ENCODE data around the gene UBR1. TPM values are rescaled to one million over a fixed set of nuclear protein-coding genes. Genes with fewer than 3 reads are reported as not detected.

Gene UBR1
- total and polyA plus RNA-seq, 2 experiments from 2014 or later = 17.2 to 19.6 TPM

GRCh38 chr15:42939841-42940240 is 166.0 kb downstream of the UBR1 start:
- Histone ChIP-seq H4K20me1 (replicated peaks; ENCODE audit: insufficient read depth) (no peaks in the 10 kb centered on the region), H3F3A (replicated peaks; ENCODE audit: low read depth) (no peaks in the 10 kb centered on the region), H3K36me3 (ENCODE audit: insufficient read depth) (no peaks in the 10 kb centered on the region), H3K27ac (ENCODE audit: low read depth) (no peak overlapping the region), H2AFZ (no peak overlapping the region), H3K79me2 (replicated peaks; ENCODE audit: insufficient read depth) (no peaks in the 10 kb centered on the region), H3K4me1 (ENCODE audit: insufficient read depth) (no peaks in the 10 kb centered on the region), H3K9me2 (ENCODE audit: insufficient read depth) (no peaks in the 10 kb centered on the region), H3K27me3 (ENCODE audit: insufficient read depth) (no peaks in the 10 kb centered on the region), H3K4me2 (no peak overlapping the region), H3K4me3 (no peak overlapping the region)
- Mint-ChIP-seq H3K27me3 (ENCODE audit: insufficient read depth, low read depth, poor library complexity) (no peaks in the 10 kb centered on the region), H3K9me3 (no peaks in the 10 kb centered on the region; the same call in 2 of the 3 replicates), H3K36me3 (ENCODE audit: low read depth) (no peaks in the 10 kb centered on the region), H3K4me1 (no peaks in the 10 kb centered on the region), H3K4me3 (no peak overlapping the region), H3K27ac (no peak overlapping the region)
- no peak for DNase-seq (ENCODE audit: low spot score)
- ATAC-seq = no peak
- TF ChIP-seq REST (IDR thresholded peaks at IDR 0.05; ENCODE audit: unreplicated experiment) (no peak), CTCF (conservative IDR thresholded peaks at IDR 0.05; ENCODE audit: low read depth in 2 of 2) (no peak), ZNF462 (CRISPR knock-in tag; IDR thresholded peaks at IDR 0.05) (no peak), CREB1 (CRISPR knock-in tag; IDR thresholded peaks at IDR 0.05; ENCODE audit: low read depth) (no peak), EZH2phosphoT487 (IDR thresholded peaks at IDR 0.05; ENCODE audit: unreplicated experiment) (no peak), JUNB (IDR thresholded peaks at IDR 0.05; ENCODE audit: unreplicated experiment) (no peak), STAT1 (IDR thresholded peaks at IDR 0.05; ENCODE audit: unreplicated experiment) (no peak), ZNF331 (CRISPR knock-in tag; IDR thresholded peaks at IDR 0.05; ENCODE audit: low read depth) (no peak), NANOG (IDR thresholded peaks at IDR 0.05; ENCODE audit: borderline replicate concordance) (no peak), EZH2 (IDR thresholded peaks at IDR 0.05; ENCODE audit: low read depth, unreplicated experiment) (no peak), POLR2AphosphoS5 (IDR thresholded peaks at IDR 0.05; ENCODE audit: low read depth) (no peak), ETS1 (IDR thresholded peaks at IDR 0.05) (no peak), ZNF114 (CRISPR knock-in tag; IDR thresholded peaks at IDR 0.05) (no peak)
